Spleen (tissue), 7 donors: ENCODE measurements around the gene ZNF808.

ENCODE experiments used
- CTCF ChIP-seq, 11 experiments: fragments of 200-600 bp in 7 of 11; fragments of 450-650 bp in 4 of 11; sonication (generic) in 4 of 11; IDR thresholded peaks in 8 of 11; conservative IDR thresholded peaks in 3 of 11; 1 replicate in 7 of 11; 2 replicates in 4 of 11; pipeline versions ENCODE4 v1.4.0 to v1.8.0; 2016 to 2021; ENCODE audit warnings: antibody characterized with exemption in 11 of 11, inconsistent platforms in 4 of 11, mild to moderate bottlenecking in 1 of 11
- POLR2A ChIP-seq, 3 donors: fragments of 450-650 bp; IDR thresholded peaks; one replicate each; pipeline ENCODE4 v1.5.1; 2017; ENCODE audit warnings: antibody characterized with exemption in 3 of 3, mild to moderate bottlenecking in 1 of 3
- donor health status: DM: no; HTN: no; CAD: no; lungs with moderate emphysema.
- donor health status: DM: no; HTN: no; CAD: no.
- donor health status: DM: no; HTN: no; CAD: no.

- TF ChIP-seq CTCF (IDR thresholded peaks at IDR 0.05 in 8 of 11, conservative IDR thresholded peaks at IDR 0.05 in 3 of 11) (no peak), POLR2A (IDR thresholded peaks at IDR 0.05) (no peak)
Observed at GRCh38 chr19:52590728-52591127, 63.3 kb downstream of the ZNF808 start.
